ENCODE data around the gene SLC17A5. TPM values are rescaled to one million over a fixed set of nuclear protein-coding genes. Genes with fewer than 3 reads are reported as not detected.

SLC17A5 gene
- total RNA-seq, 3 donors from 2014 or later, result 25.8 to 53.0 (median 42.3) TPM

DNA sequence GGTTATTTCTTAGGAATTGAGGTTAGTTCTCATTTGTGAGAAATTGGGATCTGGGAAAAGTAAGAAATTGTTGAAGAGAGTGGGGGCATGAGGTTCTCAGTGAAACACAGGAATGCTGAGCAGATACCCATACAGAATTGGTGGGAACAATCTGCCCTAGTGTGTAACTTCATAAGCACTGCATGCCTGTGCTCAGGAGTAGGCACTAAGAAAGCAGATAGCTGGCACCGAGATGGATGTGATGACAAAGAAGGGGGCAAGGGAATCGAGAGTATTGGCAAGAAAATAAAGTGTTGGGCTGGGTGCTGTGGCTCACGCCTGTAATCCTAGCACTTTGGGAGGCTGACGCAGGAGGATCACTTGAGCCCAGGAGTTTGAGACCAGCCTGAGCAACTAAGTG lies 4.0 kb downstream of the SLC17A5 start:
- no peaks in the 10 kb centered on the region for H3K36me3 ChIP-seq (ENCODE audit: low read depth)
- H3K9me3 ChIP-seq, result no peaks in the 10 kb centered on the region
- TF ChIP-seq, protein P1, sequence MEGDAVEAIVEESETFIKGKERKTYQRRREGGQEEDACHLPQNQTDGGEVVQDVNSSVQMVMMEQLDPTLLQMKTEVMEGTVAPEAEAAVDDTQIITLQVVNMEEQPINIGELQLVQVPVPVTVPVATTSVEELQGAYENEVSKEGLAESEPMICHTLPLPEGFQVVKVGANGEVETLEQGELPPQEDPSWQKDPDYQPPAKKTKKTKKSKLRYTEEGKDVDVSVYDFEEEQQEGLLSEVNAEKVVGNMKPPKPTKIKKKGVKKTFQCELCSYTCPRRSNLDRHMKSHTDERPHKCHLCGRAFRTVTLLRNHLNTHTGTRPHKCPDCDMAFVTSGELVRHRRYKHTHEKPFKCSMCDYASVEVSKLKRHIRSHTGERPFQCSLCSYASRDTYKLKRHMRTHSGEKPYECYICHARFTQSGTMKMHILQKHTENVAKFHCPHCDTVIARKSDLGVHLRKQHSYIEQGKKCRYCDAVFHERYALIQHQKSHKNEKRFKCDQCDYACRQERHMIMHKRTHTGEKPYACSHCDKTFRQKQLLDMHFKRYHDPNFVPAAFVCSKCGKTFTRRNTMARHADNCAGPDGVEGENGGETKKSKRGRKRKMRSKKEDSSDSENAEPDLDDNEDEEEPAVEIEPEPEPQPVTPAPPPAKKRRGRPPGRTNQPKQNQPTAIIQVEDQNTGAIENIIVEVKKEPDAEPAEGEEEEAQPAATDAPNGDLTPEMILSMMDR (IDR thresholded peaks at IDR 0.05), result no peak
- H3K4me3 ChIP-seq, result no peak overlapping the region
- DNase-seq (no peak), ATAC-seq (no peak)
- peaks cover 6% of the 10 kb centered on the region for H3K4me1 ChIP-seq (ENCODE audit: low read depth)
- intact Hi-C loops (cut with DNase I, micrococcal nuclease), result no loop called here

DNA sequence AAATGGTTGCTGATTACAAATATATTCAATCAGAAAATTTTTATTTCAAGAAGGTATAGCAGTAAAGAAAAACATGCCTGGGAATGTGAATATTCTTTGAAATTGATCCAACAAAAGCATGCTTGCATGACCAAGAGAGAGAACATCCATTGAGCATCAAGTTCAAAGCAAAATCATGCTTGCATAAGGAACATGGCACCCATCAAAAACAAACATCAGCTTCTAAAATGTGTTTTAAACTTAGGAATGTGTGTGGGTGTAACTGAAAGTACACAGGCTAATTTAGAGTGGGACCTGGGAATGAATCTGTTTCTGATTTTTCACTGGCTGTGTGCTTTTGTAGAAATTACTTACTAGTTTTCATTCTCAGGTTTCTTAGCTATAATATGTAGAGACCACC lies 5.6 kb downstream of the SLC17A5 start:
- ATAC-seq (no peak), DNase-seq (no peak)
- H3K4me1 ChIP-seq (ENCODE audit: low read depth), result peaks cover 6% of the 10 kb centered on the region
- no peaks in the 10 kb centered on the region for H3K9me3 ChIP-seq
- TF ChIP-seq, protein P1 (IDR thresholded peaks at IDR 0.05), result no peak
- H3K4me3 ChIP-seq, result no peak overlapping the region
- intact Hi-C loops (cut with DNase I, micrococcal nuclease), result no loop called here
- no peaks in the 10 kb centered on the region for H3K36me3 ChIP-seq (ENCODE audit: low read depth)

DNA sequence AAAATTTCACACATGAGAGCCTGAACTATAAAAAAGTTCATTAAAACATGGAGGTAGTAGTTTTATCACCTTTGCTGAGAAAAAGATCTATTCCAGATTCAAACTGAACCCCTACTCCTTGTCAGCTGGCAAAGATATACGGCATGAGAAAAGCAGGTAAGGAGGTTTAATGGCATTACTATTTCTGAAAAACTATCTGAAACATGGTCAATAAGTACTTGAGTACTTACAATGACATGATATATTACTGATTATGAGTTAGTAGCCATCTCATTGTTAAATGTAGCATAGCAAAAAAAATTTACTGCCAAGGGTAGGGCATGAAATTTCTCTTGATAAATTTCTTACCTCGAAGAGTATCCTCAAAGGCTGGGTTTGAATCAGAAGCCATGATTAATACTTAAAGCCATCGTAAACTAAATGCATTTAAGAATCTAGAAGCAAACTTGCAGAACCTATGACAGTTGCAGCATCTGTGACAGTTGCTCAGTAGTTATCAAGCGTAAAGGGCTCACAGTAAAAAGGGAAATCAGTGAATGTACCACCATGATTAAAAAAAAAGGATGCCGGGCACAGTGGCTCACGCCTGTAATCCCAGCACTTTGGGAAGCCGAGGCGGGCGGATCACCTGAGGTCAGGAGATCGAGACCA lies 8.7 kb downstream of the SLC17A5 start:
- ATAC-seq (no peak), DNase-seq (no peak)
- Histone ChIP-seq H3K9me3 (no peaks in the 10 kb centered on the region), H3K4me1 (ENCODE audit: low read depth) (no peaks in the 10 kb centered on the region), H3K4me3 (no peak overlapping the region), H3K36me3 (ENCODE audit: low read depth) (no peaks in the 10 kb centered on the region)
- intact Hi-C loops (cut with DNase I, micrococcal nuclease), result no loop called here
- TF ChIP-seq, protein P1 (IDR thresholded peaks at IDR 0.05), result no peak

DNA sequence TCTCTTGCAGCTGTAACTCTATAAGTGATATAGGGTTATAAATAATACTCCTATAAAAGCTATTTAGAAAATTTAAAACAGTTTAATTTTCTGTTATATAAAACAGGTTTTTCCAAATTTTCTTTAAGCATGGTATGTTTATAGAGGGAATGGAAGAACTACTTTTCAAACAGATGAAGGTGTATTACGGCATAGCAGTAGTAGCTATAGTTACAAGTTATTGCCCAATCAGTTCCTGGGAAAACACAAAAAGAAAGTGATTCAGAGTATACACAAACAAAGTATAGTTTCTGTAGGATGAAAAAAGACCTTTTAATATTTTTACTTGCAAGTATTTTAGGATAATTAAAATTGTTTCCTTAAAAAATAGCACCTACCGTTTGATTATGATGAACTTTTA lies 9.8 kb downstream of the SLC17A5 start:
- intact Hi-C loops (cut with DNase I, micrococcal nuclease), result no loop called here
- no peaks in the 10 kb centered on the region for H3K9me3 ChIP-seq
- TF ChIP-seq, protein P1 (IDR thresholded peaks at IDR 0.05), result no peak
- DNase-seq, result no peak
- H3K4me1 ChIP-seq (ENCODE audit: low read depth), result no peaks in the 10 kb centered on the region
- H3K4me3 ChIP-seq, result no peak overlapping the region
- H3K36me3 ChIP-seq (ENCODE audit: low read depth), result no peaks in the 10 kb centered on the region
- ATAC-seq, result no peak

DNA sequence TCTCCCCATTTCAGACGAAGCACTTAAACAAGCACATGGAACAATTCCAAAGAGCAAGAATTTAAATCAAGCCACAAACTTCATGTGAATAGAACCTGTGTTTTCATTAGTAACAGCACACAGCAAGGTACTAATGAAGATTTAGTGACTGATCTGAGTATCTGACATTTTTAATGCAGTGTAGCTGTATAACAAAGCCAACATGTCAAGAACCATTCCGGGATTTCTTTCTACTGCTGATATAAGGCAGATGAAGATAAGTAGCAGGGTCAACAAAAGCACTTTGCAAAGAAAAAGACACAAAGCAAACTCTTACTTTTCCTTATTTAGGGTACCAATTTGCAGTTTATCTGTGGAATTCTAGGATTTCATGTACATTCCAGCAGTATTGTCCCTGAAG lies 11.3 kb downstream of the SLC17A5 start:
- no peak for DNase-seq
- intact Hi-C loops (cut with DNase I, micrococcal nuclease), result no loop called here

More for the DNA sequence above, 11.3 kb downstream of the SLC17A5 start:
- Histone ChIP-seq H3K36me3 (ENCODE audit: low read depth) (no peaks in the 10 kb centered on the region), H3K4me1 (ENCODE audit: low read depth) (no peaks in the 10 kb centered on the region), H3K9me3 (no peaks in the 10 kb centered on the region), H3K4me3 (no peak overlapping the region)
- ATAC-seq, result no peak
- TF ChIP-seq, protein P1 (IDR thresholded peaks at IDR 0.05), result no peak
